NCI-H748 treated with DMSO at 0.1 percent for 48 hours (cell line): ENCODE data around the gene SMAD3.

Experiments
- DNase-seq: peaks from one replicate; lab custom pipeline; 2025; lab: John Stamatoyannopoulos, UW

SMAD3 gene

DNA sequence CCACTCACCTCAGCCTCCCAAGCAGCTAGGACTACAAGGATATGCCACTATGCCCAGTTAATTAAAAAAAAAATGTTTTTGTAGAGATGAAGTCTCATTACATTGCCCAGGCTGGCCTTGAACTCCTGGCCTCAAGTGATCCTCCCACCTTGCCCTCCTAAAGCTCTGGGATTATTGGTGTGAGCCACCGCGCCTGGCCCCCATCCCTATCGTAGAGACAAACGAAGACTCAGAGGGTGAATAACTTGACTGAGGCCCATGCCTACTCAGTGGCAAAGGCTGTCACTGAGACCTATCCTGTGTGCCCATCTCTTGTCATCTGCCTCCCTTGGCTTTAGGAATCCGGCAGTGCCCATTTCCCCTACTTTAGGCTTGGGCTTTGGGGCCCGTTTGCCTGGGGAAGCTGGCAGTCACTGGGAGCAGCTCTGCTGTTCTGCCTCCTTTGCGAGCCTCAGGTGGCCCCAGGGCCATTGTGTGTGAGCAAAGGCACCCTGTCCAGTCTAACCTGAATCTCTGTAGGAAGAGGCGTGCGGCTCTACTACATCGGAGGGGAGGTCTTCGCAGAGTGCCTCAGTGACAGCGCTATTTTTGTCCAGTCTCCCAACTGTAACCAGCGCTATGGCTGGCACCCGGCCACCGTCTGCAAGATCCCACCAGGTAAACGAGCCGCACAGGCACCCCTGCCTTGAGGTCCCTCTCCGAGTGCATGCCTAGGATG is 119.0 kb downstream of the SMAD3 start:
- DNase-seq, result no peak

DNA sequence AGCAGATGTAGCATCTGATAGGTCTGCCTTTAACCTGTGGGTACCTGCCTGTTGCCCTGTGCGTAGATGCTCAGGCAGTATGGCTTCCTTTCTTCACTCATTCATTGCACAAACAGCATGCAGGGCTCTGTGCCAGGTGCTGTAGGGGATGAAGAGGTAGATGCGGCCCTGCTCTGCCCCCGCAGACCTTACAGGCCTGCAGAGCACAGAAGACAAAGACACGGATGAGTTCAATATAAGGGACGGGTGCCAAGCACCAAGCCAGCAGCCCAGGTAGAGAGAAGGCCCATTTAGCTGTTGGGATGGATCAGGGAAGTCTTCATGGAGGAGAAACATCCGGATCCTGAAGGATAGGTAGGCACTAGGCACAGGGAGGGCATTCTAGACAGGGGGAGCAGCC is 119.6 kb downstream of the SMAD3 start:
- DNase-seq, result no peak

DNA sequence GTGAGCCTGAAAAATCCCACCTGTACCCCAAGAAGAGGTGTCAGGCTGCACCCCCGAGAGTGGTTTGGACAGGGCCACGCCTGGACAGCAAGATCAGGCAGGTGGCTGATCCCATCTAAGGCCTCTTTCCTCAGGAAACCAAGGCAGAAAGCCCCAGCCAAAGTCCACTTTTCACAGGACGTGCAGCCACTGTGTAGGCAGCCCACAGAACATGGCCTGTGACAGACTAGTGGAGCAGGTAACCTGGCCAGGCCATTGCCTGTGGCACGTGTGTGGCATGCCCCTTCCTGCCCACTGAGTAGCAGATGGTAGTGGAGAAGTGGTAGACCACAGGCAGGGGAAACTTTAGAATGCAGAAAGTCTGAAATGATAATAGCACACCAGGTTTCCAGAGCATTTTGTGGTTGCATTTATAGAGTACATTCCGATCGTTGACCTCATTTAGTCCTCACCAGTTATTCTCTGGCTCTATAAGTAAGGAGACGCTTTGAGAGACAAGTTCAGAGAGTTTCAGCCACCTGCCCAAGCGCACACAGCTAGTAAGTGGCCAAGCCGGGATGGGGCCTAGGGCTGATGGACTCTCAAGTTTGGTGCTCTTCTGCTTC is 120.3 kb downstream of the SMAD3 start:
- DNase-seq, result no peak

DNA sequence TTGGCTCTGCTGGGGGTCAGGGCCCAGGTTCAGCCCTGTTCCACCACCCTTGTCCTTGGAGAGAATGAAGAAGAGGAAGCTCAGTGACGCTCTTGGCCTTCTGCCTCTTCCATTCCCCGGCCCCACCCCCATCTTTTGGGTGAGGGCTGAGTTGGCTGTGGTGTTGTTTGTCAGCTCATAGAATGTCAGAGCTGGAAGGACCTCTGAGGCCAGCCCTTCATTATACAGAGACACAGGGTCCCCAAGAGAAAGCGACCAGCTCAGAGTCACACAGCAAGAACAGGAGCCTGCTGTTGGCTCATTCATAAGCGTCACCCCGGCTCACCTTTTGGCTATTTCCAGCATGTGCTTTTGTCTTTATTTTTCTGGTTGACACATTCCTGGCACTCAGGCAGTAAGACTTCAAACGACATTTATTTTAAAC is 120.8 kb downstream of the SMAD3 start:
- DNase-seq, result no peak

DNA sequence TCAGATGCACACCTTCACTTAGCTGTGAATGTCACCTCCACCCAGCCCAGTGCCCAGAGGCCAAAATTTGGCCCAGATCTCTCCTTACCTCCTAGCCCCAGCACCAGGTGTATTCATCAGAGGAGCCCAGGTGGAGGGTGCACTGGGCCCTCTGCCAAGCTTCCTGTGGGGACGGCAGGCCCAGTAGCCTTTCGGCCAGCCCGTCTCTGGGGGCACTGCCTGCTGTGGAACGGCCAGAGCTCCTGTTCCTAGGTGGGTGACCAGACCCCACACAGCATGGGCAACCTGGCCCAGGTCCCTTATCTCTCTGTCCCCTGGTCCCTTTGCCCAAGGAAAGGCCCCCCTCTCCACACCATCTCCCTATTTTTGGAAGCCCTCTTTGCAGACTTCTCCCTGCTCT is 121.3 kb downstream of the SMAD3 start:
- DNase-seq, result no peak

DNA sequence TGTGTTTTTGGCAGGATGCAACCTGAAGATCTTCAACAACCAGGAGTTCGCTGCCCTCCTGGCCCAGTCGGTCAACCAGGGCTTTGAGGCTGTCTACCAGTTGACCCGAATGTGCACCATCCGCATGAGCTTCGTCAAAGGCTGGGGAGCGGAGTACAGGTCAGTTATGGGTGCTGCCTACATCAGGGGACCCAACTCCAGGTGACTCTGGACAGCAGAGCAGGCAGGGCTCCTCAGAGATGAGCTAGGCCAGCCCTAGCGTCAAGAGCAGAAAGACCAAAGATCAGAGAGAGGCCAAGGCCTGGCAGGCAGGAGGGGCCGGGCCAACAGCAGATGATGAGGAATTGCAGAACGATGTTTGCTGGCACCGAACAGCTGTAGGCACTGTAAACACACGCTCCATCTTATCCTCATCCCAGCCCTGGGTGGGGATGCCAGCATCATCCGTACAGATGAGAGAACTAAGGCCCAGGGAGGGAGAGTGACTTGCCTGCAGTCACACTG is 122.0 kb downstream of the SMAD3 start:
- DNase-seq, result no peak

DNA sequence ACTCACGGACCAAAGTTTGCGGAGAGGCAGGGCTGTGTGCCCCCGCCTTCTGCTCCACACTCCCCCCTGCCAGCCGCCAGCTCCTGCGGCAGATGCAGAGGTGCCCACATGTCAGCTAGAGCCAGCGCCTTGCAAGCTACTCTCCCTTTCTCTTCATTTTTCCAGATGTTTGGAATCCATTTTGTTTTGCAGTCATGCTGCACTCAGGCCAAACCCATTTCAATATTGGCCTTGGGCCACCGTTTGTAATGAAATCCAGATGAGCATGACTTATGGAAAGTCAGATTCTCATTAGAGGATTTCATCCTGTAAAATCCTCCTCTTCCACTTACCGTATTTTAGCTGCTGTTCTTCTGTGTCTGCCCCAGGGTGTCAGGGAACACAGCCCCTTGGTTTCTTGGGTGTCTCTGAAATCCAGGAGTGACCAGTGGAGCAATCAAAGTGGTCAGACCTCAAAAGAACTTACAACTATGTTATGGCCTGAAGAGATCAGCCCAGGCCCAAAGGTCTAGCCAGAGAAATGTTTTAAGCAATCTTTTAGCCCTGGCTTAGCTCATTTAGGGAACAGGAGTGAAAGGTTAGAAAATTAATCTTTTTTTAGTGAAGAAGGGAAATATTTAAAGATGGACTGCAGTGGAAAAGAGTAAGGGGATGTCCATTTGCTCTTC is 123.3 kb downstream of the SMAD3 start:
- DNase-seq, result no peak

DNA sequence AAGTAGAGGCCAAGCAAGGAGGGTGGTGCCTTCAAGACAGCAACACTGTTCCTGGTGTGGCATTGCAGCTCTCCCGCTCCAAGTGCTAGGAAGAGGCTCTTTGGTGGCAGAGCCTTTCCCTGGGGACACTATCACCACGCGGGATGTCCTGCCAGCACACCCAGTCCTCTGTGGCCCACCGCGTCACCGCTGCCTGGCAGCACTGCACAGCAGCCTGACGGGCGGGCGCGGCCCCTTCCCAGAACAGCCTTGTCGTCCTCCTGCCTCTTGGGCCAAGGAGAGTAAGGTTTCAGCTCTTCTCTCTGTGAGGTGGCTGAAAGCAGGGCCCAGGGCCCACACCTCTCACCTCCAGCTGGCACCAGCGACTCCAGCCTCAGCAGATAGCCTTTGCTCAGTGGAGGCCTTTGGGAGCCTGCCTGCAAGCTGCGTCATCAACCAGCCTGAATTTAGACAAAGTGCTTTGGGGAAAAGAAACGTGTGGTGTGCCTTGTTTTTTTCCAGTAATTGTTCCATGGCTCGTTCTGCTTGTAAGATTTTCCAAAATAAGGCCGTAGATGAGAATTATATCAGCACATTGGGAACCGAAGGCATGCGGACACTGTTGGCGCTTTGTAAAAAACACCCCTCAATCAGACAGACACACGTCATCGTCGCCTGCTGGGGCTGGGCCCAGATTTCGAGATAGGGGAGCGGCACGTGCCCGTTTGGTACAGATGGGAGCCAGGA is 124.1 kb downstream of the SMAD3 start:
- no peak for DNase-seq

DNA sequence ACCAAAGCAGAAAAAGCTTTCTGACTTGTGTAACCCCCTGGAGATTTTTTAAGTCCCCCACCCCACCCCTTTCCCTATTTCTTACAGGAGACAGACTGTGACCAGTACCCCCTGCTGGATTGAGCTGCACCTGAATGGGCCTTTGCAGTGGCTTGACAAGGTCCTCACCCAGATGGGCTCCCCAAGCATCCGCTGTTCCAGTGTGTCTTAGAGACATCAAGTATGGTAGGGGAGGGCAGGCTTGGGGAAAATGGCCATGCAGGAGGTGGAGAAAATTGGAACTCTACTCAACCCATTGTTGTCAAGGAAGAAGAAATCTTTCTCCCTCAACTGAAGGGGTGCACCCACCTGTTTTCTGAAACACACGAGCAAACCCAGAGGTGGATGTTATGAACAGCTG is 124.9 kb downstream of the SMAD3 start:
- DNase-seq, result no peak

DNA sequence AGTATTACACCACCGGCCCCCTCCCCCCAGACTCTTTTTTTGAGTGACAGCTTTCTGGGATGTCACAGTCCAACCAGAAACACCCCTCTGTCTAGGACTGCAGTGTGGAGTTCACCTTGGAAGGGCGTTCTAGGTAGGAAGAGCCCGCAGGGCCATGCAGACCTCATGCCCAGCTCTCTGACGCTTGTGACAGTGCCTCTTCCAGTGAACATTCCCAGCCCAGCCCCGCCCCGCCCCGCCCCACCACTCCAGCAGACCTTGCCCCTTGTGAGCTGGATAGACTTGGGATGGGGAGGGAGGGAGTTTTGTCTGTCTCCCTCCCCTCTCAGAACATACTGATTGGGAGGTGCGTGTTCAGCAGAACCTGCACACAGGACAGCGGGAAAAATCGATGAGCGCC is 125.4 kb downstream of the SMAD3 start:
- DNase-seq, result no peak

DNA sequence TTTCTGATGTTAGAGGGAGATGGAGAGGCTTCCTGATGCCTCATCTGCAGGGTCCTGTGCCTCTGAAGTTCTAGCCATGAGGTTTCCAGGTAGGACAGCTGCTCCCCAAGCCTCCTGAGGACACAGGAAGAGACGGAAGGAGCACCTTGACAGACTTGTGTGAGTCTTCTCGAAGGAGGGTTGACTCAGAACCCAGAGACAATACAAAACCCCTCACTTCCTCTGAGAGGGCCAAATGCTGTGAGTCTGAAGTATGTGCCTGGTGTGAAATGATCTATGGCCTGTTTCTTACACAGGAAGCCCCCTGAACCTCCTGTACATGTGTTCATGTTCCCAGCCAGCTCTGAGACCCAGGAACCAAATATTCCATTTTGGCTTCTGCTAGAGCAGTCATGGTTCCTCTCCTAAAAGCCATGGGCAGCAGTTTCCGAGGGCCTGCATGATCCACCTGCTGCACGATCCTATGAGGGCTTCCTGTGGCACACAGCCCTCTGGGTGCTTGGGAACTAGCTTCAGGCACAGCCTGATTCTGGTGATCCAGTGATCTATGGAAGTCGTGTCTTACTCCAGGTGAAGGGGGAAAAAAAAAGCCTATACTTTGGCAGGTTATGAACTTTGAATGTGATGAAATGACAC is 126.9 kb downstream of the SMAD3 start:
- DNase-seq, result no peak

DNA sequence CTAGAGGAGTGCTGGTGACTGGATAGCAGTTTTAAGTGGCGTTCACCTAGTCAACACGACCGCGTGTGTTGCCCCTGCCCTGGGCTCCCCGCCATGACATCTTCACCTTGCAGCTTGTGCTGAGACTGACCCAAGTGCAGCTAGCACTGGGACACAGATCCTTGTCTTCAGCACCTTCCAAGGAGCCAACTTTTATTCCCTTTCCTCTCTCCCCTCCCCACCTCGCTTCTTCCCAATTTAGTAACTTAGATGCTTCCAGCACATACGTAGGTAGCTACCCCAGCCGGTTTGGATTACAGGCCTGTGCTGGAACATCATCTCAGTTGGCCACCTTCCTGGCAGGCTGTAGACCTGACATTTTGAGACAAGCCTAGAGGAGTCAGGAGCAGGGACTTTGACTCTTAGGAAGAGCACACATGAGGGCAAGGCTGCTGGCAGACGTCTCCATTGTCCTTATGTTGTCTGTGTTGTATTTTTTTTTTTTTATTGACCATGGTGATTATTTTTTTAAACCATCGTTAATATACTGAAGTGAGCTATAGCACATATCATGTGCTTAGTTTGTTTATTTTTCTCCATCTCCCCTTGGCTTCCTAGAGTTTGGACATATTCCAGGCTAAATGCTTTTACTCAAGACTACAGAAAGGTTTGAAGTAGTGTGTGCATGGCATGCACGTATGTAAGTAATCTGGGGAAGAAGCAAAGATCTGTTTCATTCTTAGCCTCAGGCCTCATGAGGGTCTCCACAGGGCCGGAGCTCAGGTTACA is 128.0 kb downstream of the SMAD3 start:
- DNase-seq, result no peak

DNA sequence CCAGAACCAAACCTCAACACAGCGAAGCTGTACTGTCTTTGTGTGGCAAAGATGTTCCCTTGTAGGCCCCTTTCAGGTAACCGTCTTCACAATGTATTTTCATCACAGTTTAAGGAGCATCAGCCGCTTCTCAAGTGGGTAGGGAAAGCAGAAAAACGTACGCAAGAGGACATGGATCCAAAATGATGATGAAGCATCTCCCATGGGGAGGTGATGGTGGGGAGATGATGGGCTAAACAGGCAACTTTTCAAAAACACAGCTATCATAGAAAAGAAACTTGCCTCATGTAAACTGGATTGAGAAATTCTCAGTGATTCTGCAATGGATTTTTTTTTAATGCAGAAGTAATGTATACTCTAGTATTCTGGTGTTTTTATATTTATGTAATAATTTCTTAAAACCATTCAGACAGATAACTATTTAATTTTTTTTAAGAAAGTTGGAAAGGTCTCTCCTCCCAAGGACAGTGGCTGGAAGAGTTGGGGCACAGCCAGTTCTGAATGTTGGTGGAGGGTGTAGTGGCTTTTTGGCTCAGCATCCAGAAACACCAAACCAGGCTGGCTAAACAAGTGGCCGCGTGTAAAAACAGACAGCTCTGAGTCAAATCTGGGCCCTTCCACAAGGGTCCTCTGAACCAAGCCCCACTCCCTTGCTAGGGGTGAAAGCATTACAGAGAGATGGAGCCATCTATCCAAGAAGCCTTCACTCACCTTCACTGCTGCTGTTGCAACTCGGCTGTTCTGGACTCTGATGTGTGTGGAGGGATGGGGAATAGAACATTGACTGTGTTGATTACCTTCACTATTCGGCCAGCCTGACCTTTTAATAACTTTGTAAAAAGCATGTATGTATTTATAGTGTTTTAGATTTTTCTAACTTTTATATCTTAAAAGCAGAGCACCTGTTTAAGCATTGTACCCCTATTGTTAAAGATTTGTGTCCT is 129.0 kb downstream of the SMAD3 start:
- DNase-seq, result no peak

DNA sequence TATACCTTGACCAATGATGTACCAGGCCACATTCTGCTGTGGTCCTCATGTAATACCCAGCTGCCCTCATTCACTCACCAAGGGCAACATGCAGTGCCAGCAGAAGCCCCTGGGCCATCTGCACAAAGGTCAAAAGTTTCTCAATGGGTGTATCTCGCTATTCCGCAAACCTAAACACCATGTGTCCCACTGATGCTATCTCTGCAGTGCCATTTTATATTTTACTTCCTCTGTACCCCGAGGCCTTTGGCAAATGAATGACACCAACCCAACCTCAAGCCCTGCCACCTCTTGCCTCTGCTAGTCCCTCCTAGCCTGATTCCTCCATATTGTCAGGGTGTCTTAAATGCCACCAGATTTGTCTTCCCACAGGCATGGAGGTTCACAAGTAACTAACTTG is 129.9 kb downstream of the SMAD3 start:
- DNase-seq, result no peak

DNA sequence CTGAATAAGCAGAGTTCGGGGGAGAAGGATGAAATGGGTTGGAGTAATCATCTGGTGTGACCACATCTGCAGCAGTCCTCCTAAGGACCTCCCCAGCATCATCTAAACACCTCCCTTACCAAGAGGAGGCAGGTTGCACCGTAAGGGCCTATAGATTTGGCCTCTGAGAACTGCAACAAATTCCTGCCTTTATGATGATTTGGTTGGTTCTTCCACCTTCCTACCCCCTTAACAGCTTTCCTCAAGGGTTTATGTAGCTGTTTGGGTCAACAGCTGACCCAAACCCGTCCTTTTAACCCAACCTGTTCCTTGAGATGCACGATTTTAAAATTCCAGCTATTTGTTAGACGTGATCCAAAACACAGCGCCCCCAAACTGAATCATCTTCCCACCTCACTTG is 130.8 kb downstream of the SMAD3 start:
- no peak for DNase-seq

DNA sequence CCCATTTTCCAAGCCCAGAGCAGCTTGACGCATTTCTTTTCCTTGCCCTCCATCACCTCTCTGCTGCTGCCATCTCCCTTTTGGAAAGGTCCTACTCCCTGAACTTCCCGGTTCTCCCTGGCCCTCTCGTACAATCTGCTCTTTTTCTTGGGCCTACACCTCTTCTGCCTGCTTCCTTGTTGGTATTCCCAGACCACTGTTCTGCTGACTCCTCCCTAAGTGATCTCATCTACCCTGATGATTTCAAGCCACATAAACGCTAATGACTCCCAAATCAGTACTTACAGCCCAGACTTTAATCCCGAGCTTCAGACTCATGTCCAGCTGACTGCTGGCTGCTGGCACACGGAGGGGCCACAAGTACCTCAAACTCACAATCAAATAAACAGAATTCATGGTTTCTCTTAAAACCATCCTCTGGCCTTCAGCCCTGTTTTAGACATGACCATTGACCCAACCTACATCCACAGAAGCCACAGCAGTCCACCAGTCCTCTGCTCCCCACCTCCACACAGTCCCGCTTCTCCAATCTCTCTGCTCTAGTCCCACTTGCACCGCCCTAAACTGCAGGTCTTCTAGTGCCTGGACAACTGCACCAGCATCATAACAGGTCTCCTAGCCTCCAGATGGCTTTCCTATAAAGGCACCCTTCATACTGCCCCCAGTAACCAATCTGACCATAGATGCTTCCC is 131.4 kb downstream of the SMAD3 start:
- DNase-seq, result no peak

DNA sequence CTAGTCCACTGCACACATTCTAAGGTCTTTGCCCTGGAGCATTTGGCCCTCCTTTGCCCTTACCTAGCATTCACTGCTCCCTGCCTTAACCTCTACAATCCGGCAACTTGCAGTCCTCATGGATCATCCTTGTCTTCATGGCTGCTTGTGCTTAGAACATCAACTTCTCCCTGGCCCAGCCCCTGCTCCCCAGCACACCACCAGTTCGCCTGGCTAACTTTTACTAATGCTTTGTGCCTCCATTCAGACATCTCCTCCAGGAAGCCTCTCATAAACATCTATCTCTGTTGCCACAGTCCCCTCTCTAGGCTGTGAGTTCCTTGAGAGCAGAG is 131.9 kb downstream of the SMAD3 start:
- no peak for DNase-seq

DNA sequence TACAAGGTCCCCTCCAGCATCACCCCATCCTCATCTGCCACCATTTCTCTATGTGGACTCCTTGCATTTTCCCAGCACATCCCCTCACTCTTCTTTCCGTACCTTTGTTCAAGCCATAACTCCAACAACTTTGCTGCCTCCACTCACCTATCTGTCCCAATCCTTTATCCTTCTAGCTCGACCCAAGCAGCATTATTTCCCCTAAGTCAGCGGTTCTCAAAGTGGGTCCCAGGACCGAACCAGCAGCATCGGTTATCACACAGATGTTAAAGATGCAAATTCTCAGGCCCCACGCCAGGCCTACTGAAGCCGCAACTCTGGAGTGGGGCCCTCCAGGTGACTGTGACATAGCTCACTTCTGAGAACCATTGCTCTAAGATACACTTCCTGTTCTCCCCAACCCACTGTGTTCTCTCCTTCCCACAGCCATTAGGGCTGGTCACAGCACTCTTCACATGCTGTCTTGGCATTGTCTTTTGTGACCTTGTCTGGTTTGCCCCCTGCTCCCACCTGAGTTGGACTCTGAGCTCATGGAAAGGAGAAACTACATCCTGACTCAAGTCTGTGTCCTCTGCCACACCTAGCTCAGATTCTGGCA is 132.9 kb downstream of the SMAD3 start:
- DNase-seq, result no peak

DNA sequence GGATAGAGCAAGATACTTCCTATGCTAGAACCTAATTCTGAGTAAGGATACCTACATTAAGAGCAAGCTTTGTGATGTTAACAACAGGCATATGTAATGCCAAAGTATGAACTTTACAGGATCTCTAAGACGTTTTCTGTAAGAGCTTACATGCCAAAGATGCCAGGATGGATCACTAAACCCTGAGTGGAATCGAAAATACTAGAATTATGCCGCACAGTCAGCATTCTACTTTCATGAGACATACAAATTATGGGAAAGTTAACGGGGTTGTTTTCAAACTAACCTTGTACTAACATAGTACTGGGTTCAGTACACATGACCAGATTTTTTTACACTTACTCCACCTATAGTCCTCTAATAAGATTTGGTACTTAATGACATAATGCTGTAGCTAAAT is 134.0 kb downstream of the SMAD3 start:
- DNase-seq, result no peak
